ENCODE data around the gene RUNX3.

- TF ChIP-seq CTCF (IDR thresholded peaks at IDR 0.05) (no peak), EZH2 (IDR thresholded peaks at IDR 0.05; ENCODE audit: borderline replicate concordance, insufficient read depth, low read depth, low read length, poor library complexity, severe bottlenecking) (no peak)
Observed at GRCh38 chr1:24966121-24966723, 36.1 kb upstream of the RUNX3 start.
